DOHH2 (cell line): ENCODE results near the gene CACHD1.

Experiments used
- H3F3A ChIP-seq: fragments of 200-600 bp; sonication (generic), shearing (Covaris generic); 2 replicates; pipeline ENCODE4 v1.6.0; 2016; ENCODE audit warnings: antibody characterized with exemption, mild to moderate bottlenecking; ENCODE audit not compliant: control insufficient read depth, insufficient read depth
- H3K27ac ChIP-seq: fragments of 200-600 bp; sonication (generic); 2 replicates; pipeline ENCODE4 v1.5.1; 2014; ENCODE audit warnings: low read depth, mild to moderate bottlenecking, low read length, moderate library complexity
- H3K27me3 ChIP-seq: fragments of 200-600 bp; sonication (generic); 2 replicates; pipeline ENCODE4 v1.6.1; 2014; ENCODE audit warnings: mild to moderate bottlenecking, low read length, mixed read lengths; ENCODE audit not compliant: control insufficient read depth
- H3K36me3 ChIP-seq: fragments of 200-600 bp; sonication (generic); 2 replicates; pipeline ENCODE4 v1.6.1; 2014; ENCODE audit warnings: mild to moderate bottlenecking, low read length, moderate library complexity, mixed read lengths; ENCODE audit not compliant: control insufficient read depth
- H3K4me1 ChIP-seq: fragments of 200-600 bp; sonication (generic); 2 replicates; pipeline ENCODE4 v1.6.1; 2014; ENCODE audit warnings: mild to moderate bottlenecking, low read length, mixed read lengths; ENCODE audit not compliant: control insufficient read depth
- H3K4me2 ChIP-seq: fragments of 200-600 bp; sonication (generic); 2 replicates; pipeline ENCODE4 v1.6.0; 2014; ENCODE audit warnings: mild to moderate bottlenecking, low read length, moderate library complexity
- H3K4me3 ChIP-seq: fragments of 200-600 bp; sonication (generic); 2 replicates; pipeline ENCODE4 v1.5.1; 2014; ENCODE audit warnings: mild to moderate bottlenecking, low read length, mixed read lengths
- H3K79me2 ChIP-seq: fragments of 200-600 bp; sonication (generic); 2 replicates; pipeline ENCODE4 v1.6.1; 2014; ENCODE audit warnings: mild to moderate bottlenecking, low read length, mixed read lengths; ENCODE audit not compliant: control insufficient read depth
- H3K9me2 ChIP-seq: fragments of 200-600 bp; sonication (generic); replicated peaks from 2 replicates; pipeline ENCODE4 v1.6.1; 2014; ENCODE audit warnings: mild to moderate bottlenecking, low read length, mixed read lengths; ENCODE audit not compliant: control insufficient read depth
- H3K9me3 ChIP-seq: fragments of 200-600 bp; sonication (generic); 2 replicates; pipeline ENCODE4 v1.6.1; 2014; ENCODE audit warnings: antibody characterized with exemption, low read length, mixed read lengths; ENCODE audit not compliant: control insufficient read depth, insufficient read depth
- H4K20me1 ChIP-seq: fragments of 200-600 bp; sonication (generic); 2 replicates; pipeline ENCODE4 v1.6.0; 2014; ENCODE audit warnings: low read depth, mild to moderate bottlenecking, antibody characterized with exemption, low read length, moderate library complexity; ENCODE audit not compliant: control insufficient read depth, insufficient read depth
- EZH2phosphoT487 ChIP-seq: fragments of 200-600 bp; sonication (generic); IDR thresholded peaks from 2 replicates; pipeline ENCODE4 v1.6.1; 2017; ENCODE audit warnings: borderline replicate concordance, mild to moderate bottlenecking, antibody characterized with exemption, low read length, moderate library complexity, mixed read lengths
- TF ChIP-seq, protein P1 (sequence below): fragments of 200-600 bp; sonication (generic); IDR thresholded peaks from one replicate; pipeline ENCODE4 v1.5.1; 2014; ENCODE audit warnings: antibody characterized with exemption, mild to moderate bottlenecking, low read depth, low read length; ENCODE audit not compliant: poor library complexity, severe bottlenecking

Gene CACHD1

DNA sequence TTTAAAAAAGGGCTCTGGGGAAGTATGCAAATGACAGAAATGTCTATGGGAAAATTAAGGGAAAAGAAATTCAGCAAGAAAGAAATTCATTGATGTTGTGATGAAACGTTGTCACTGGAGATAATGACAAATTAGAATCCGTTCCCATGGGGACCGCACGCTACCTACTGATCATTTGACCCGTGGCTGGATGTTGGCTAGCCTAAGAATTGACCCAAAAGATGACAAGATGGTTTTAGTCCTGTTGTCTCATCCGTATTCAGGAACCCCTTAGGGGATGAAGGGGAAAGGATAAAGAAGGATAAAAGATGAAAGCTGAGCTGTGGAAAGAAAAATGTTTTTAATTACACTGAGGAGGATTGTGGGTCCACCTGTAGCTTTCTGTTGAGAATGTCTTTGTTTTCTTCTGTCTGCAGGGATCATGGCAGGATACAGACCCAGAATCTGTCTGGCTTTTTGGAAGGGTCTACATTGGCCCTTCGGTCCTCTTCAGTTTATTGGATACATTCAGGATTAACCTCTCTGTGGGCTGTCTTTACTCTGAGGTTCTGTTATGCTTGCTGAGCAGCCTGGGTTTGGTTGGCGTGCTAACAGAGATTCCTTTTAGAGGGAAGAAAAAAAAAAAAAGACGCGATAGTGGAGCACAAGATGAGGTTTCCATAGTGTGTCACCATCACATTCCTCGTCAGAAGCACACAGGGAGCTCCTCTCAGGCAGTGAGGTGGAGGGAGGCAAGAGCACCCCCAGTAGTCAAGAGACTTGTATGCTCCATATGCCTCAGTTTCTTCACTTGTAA lies 106.2 kb downstream of the CACHD1 start:
- H3K27ac ChIP-seq, result no peak overlapping the region
- H3K79me2 ChIP-seq, result no peaks in the 10 kb centered on the region
- no peak for TF ChIP-seq EZH2phosphoT487
- TF ChIP-seq, protein P1, sequence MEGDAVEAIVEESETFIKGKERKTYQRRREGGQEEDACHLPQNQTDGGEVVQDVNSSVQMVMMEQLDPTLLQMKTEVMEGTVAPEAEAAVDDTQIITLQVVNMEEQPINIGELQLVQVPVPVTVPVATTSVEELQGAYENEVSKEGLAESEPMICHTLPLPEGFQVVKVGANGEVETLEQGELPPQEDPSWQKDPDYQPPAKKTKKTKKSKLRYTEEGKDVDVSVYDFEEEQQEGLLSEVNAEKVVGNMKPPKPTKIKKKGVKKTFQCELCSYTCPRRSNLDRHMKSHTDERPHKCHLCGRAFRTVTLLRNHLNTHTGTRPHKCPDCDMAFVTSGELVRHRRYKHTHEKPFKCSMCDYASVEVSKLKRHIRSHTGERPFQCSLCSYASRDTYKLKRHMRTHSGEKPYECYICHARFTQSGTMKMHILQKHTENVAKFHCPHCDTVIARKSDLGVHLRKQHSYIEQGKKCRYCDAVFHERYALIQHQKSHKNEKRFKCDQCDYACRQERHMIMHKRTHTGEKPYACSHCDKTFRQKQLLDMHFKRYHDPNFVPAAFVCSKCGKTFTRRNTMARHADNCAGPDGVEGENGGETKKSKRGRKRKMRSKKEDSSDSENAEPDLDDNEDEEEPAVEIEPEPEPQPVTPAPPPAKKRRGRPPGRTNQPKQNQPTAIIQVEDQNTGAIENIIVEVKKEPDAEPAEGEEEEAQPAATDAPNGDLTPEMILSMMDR, result no peak
- H4K20me1 ChIP-seq, result no peaks in the 10 kb centered on the region
- H3F3A ChIP-seq, result no peaks in the 10 kb centered on the region
- no peaks in the 10 kb centered on the region for H3K4me1 ChIP-seq
- H3K36me3 ChIP-seq, result no peaks in the 10 kb centered on the region
- H3K4me2 ChIP-seq, result no peak overlapping the region
- no peak overlapping the region for H3K4me3 ChIP-seq
- H3K27me3 ChIP-seq, result no peaks in the 10 kb centered on the region
- no peaks in the 10 kb centered on the region for H3K9me3 ChIP-seq
- no peaks in the 10 kb centered on the region for H3K9me2 ChIP-seq

DNA sequence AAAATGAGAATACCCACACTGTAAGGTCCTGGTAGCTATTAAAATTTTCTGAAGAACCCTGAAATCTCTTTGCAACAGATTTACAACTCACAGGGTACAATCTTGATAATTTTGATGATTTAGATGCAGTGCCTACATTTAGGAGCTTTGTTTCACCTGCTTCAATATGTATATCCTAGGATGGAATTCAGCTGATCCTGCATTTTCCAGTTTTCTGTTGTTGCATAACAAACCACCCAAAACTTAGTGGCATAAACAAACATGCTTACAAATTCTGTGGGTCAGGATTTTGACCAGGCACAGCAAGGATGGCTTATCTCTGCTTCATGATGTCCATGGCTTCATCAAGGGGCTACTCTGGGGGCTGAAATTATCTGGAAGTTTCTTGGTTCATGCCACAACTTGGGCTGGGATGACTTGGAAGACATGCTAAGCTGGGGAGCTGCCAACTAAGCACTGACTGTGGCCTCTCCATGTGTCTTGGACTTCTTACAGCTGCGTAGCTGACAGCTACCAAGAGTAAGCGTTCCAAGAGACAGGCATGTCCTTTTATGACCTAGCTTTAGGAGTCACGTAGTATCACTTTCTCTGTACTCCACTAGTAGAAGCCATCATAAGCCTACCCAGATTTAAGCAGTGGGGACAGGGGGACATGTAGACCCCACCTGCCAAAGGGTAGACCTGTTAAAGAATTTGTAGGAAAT lies 108.5 kb downstream of the CACHD1 start:
- Histone ChIP-seq H3K27ac (no peak overlapping the region), H3K4me2 (no peak overlapping the region), H3K79me2 (no peaks in the 10 kb centered on the region), H3K9me3 (no peaks in the 10 kb centered on the region), H3F3A (no peaks in the 10 kb centered on the region), H3K4me3 (no peak overlapping the region), H3K9me2 (no peaks in the 10 kb centered on the region), H3K36me3 (no peaks in the 10 kb centered on the region), H3K4me1 (no peaks in the 10 kb centered on the region), H4K20me1 (no peaks in the 10 kb centered on the region), H3K27me3 (no peaks in the 10 kb centered on the region)
- TF ChIP-seq EZH2phosphoT487, result no peak
- TF ChIP-seq, protein P1, result no peak

DNA sequence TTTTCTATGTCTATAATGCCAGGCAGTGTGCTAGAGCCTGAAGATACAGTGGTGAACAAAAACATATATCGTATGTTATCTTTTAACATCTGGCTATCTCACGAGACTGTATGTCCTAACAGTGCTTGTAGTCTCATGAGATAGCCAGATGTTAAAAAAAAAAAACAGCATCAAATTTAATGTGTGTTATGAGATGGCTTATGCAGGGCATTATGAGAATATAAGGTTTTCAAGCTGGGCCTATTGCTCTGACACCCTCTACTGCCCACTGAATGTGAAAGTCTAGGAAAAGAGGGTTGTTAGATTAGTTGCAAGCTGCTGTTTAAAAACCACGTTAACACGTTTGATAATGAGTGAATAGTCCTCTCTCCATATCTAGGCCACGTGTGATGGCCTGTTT lies 109.8 kb downstream of the CACHD1 start:
- Histone ChIP-seq H3K9me2 (no peaks in the 10 kb centered on the region), H3K79me2 (no peaks in the 10 kb centered on the region), H3K4me3 (no peak overlapping the region), H3F3A (no peaks in the 10 kb centered on the region), H4K20me1 (no peaks in the 10 kb centered on the region), H3K4me1 (no peaks in the 10 kb centered on the region), H3K4me2 (no peak overlapping the region), H3K27ac (no peak overlapping the region), H3K9me3 (no peaks in the 10 kb centered on the region), H3K27me3 (no peaks in the 10 kb centered on the region), H3K36me3 (no peaks in the 10 kb centered on the region)
- TF ChIP-seq, protein P1, result no peak
- no peak for TF ChIP-seq EZH2phosphoT487
